Umbilical cord (tissue), 2 donors: Measurements from ENCODE around the gene CDH16. TPM values are rescaled to one million over a fixed set of nuclear protein-coding genes. Genes with fewer than 3 reads are reported as not detected.
A peak's percentile ranks its signal among the peaks of the same experiment; 100 is the strongest.

ENCODE experiments used
- DNase-seq: peaks from one replicate; pipeline ENCODE4 v3.0.0-alpha.2; 2015; ENCODE audit warnings: low spot score
- total RNA-seq: library from RNA; depleted of rRNA; stranded (reverse); fragments of >200 nt; gene quantifications from one replicate; pipeline ENCODE4 v1.2.3, GENCODE V29; 2014; ENCODE audit warnings: low replicate concordance; ENCODE audit not compliant: insufficient read depth

CDH16 gene
- total RNA-seq, 1 donor from 2014 or later, result not detected

- no peak for DNase-seq
Observed at GRCh38 chr16:66928702-66929388, 10.2 kb upstream of the CDH16 start.

GRCh38 chr16:66927918-66928649 is 9.4 kb upstream of the CDH16 start:
- no peak for DNase-seq

GRCh38 chr16:66926961-66927436 is 8.3 kb upstream of the CDH16 start:
- DNase-seq, result no peak

GRCh38 chr16:66926171-66926947 is 7.7 kb upstream of the CDH16 start:
- no peak for DNase-seq

- DNase-seq, result peak; percentile 59
Observed at GRCh38 chr16:66925322-66925840, 6.7 kb upstream of the CDH16 start, which contains the start of gene RRAD. Gene RRAD, minus strand, starts transcription at chr16:66925535. Its CDS starts 356 bp downstream, at chr16:66925179.

GRCh38 chr16:66924527-66925321 is 6.0 kb upstream of the CDH16 start:
- DNase-seq, result no peak

GRCh38 chr16:66923866-66924265 is 5.2 kb upstream of the CDH16 start:
- no peak for DNase-seq

GRCh38 chr16:66923247-66923731 is 4.6 kb upstream of the CDH16 start:
- peak; percentile 63 for DNase-seq

GRCh38 chr16:66921729-66922450 is 3.2 kb upstream of the CDH16 start:
- no peak for DNase-seq

GRCh38 chr16:66920924-66921680 is 2.4 kb upstream of the CDH16 start:
- no peak for DNase-seq

GRCh38 chr16:66920299-66920590 is 1.6 kb upstream of the CDH16 start:
- DNase-seq, result no peak

- DNase-seq, result no peak
Observed at GRCh38 chr16:66919569-66920298, 1.0 kb upstream of the CDH16 start.

GRCh38 chr16:66918355-66918754 is 330 bp downstream of the CDH16 start:
- no peak for DNase-seq

- DNase-seq, result no peak
Observed at GRCh38 chr16:66917741-66918140, 944 bp downstream of the CDH16 start.

- DNase-seq, result no peak
Observed at GRCh38 chr16:66916518-66916917, 2.2 kb downstream of the CDH16 start.

- no peak for DNase-seq
Observed at GRCh38 chr16:66915041-66915440, 3.6 kb downstream of the CDH16 start.

GRCh38 chr16:66914541-66914940 is 4.1 kb downstream of the CDH16 start:
- no peak for DNase-seq

- DNase-seq, result no peak
Observed at GRCh38 chr16:66913711-66914110, 5.0 kb downstream of the CDH16 start.

GRCh38 chr16:66913081-66913480 is 5.6 kb downstream of the CDH16 start:
- DNase-seq, result no peak
